Liver (tissue), 3 donors: ENCODE measurements around the gene RNLS.

Experiments
- CTCF ChIP-seq: fragments of 150-350 bp; IDR thresholded peaks from 2 replicates; pipeline ENCODE4 v1.5.1; 2017; ENCODE audit warnings: improper control_type of control experiment, low read depth, low read length; ENCODE audit not compliant: missing input control
- EGR1 ChIP-seq, 2 donors: IDR thresholded peaks; 2 replicates each; pipeline ENCODE4 v1.6.1; 2016 to 2018; ENCODE audit warnings: antibody characterized with exemption in 2 of 2, low read depth in 2 of 2
- JUND ChIP-seq, 2 donors: IDR thresholded peaks; 2 replicates each; pipeline ENCODE4 v1.6.1; 2016; ENCODE audit warnings: antibody characterized with exemption in 2 of 2
- MAX ChIP-seq: IDR thresholded peaks from 2 replicates; pipeline ENCODE4 v1.6.1; 2016; ENCODE audit warnings: antibody characterized with exemption
- TAF1 ChIP-seq: conservative IDR thresholded peaks from 2 replicates; pipeline ENCODE4 v1.6.1; 2016; ENCODE audit warnings: antibody characterized with exemption, mild to moderate bottlenecking
- YY1 ChIP-seq: IDR thresholded peaks from 2 replicates; pipeline ENCODE4 v1.6.1; 2016; ENCODE audit warnings: antibody characterized with exemption, mild to moderate bottlenecking
- donor health status: healthy.
- donor health status: healthy.

- TF ChIP-seq CTCF (no peak), YY1 (no peak), JUND (IDR thresholded peaks at IDR 0.05) (no peak), EGR1 (IDR thresholded peaks at IDR 0.05; ENCODE audit: low read depth in 2 of 2) (no peak), TAF1 (no peak), MAX (no peak)
Observed at GRCh38 chr10:88493691-88494483, 89.2 kb downstream of the RNLS start.
